ENCODE results near the gene A4GNT.

The A4GNT gene

GRCh38 chr3:138136201-138136600, 4.0 kb upstream of the A4GNT start:
- Histone ChIP-seq H3K27me3 (ENCODE audit: insufficient read depth, low read length, poor library complexity, severe bottlenecking) (no peaks in the 10 kb centered on the region), H3K4me2 (ENCODE audit: low read depth, low read length, poor library complexity, severe bottlenecking) (no peak overlapping the region)

GRCh38 chr3:138135833-138136194, 3.6 kb upstream of the A4GNT start:
- no peak overlapping the region for H3K9ac ChIP-seq (ENCODE audit: low read depth, low read length, poor library complexity, severe bottlenecking)
- TF ChIP-seq EZH2phosphoT487 (IDR thresholded peaks at IDR 0.05; ENCODE audit: borderline replicate concordance): no peak
- TF ChIP-seq CTCF (conservative IDR thresholded peaks at IDR 0.05; ENCODE audit: low read length): no peak

More at GRCh38 chr3:138136201-138136600, 4.0 kb upstream of the A4GNT start:
- Histone ChIP-seq H3K36me3 (ENCODE audit: insufficient read depth, low read length) (no peaks in the 10 kb centered on the region), H3K9ac (ENCODE audit: low read depth, low read length, poor library complexity, severe bottlenecking) (no peak overlapping the region), H4K20me1 (ENCODE audit: insufficient read depth, low read length, poor library complexity, severe bottlenecking) (no peaks in the 10 kb centered on the region), H3K9me2 (replicated peaks; ENCODE audit: low read depth, low read length) (no peaks in the 10 kb centered on the region), H3K4me3 (ENCODE audit: low read length, poor library complexity, severe bottlenecking) (no peak overlapping the region), H3F3A (ENCODE audit: low read depth) (no peaks in the 10 kb centered on the region), H2AFZ (ENCODE audit: low read length) (peak overlapping the region; percentile 59), H3K79me2 (ENCODE audit: insufficient read depth, low read length) (no peaks in the 10 kb centered on the region), H3K4me1 (ENCODE audit: insufficient read depth, low read length, poor library complexity, severe bottlenecking) (peaks cover 16% of the 10 kb centered on the region), H3K9me3 (ENCODE audit: insufficient read depth, low read depth, low read length) (no peaks in the 10 kb centered on the region)
- TF ChIP-seq CTCF (conservative IDR thresholded peaks at IDR 0.05; ENCODE audit: low read length) (no peak), EZH2phosphoT487 (IDR thresholded peaks at IDR 0.05; ENCODE audit: borderline replicate concordance) (no peak)

GRCh38 chr3:138135146-138135832, 3.1 kb upstream of the A4GNT start:
- no peaks in the 10 kb centered on the region for H4K20me1 ChIP-seq (ENCODE audit: insufficient read depth, low read length, poor library complexity, severe bottlenecking)
- H3F3A ChIP-seq (ENCODE audit: low read depth): no peaks in the 10 kb centered on the region
- no peak overlapping the region for H3K9ac ChIP-seq (ENCODE audit: low read depth, low read length, poor library complexity, severe bottlenecking)
- no peak overlapping the region for H2AFZ ChIP-seq (ENCODE audit: low read length)
- H3K9me2 ChIP-seq (replicated peaks; ENCODE audit: low read depth, low read length): no peaks in the 10 kb centered on the region
- no peak for TF ChIP-seq EZH2phosphoT487 (IDR thresholded peaks at IDR 0.05; ENCODE audit: borderline replicate concordance)
- TF ChIP-seq CTCF (conservative IDR thresholded peaks at IDR 0.05; ENCODE audit: low read length): no peak
- H3K9me3 ChIP-seq (ENCODE audit: insufficient read depth, low read depth, low read length): no peaks in the 10 kb centered on the region
- H3K27me3 ChIP-seq (ENCODE audit: insufficient read depth, low read length, poor library complexity, severe bottlenecking): no peaks in the 10 kb centered on the region
- peaks cover 7% of the 10 kb centered on the region for H3K4me1 ChIP-seq (ENCODE audit: insufficient read depth, low read length, poor library complexity, severe bottlenecking)
- H3K4me3 ChIP-seq (ENCODE audit: low read length, poor library complexity, severe bottlenecking): no peak overlapping the region
- H3K79me2 ChIP-seq (ENCODE audit: insufficient read depth, low read length): no peaks in the 10 kb centered on the region
- no peaks in the 10 kb centered on the region for H3K36me3 ChIP-seq (ENCODE audit: insufficient read depth, low read length)
- no peak overlapping the region for H3K4me2 ChIP-seq (ENCODE audit: low read depth, low read length, poor library complexity, severe bottlenecking)

More at GRCh38 chr3:138135833-138136194, 3.6 kb upstream of the A4GNT start:
- Histone ChIP-seq H3K4me1 (ENCODE audit: insufficient read depth, low read length, poor library complexity, severe bottlenecking) (peaks cover 12% of the 10 kb centered on the region), H3K4me2 (ENCODE audit: low read depth, low read length, poor library complexity, severe bottlenecking) (no peak overlapping the region), H4K20me1 (ENCODE audit: insufficient read depth, low read length, poor library complexity, severe bottlenecking) (no peaks in the 10 kb centered on the region), H2AFZ (ENCODE audit: low read length) (no peak overlapping the region), H3K9me3 (ENCODE audit: insufficient read depth, low read depth, low read length) (no peaks in the 10 kb centered on the region), H3F3A (ENCODE audit: low read depth) (no peaks in the 10 kb centered on the region), H3K79me2 (ENCODE audit: insufficient read depth, low read length) (no peaks in the 10 kb centered on the region), H3K27me3 (ENCODE audit: insufficient read depth, low read length, poor library complexity, severe bottlenecking) (no peaks in the 10 kb centered on the region), H3K36me3 (ENCODE audit: insufficient read depth, low read length) (no peaks in the 10 kb centered on the region), H3K9me2 (replicated peaks; ENCODE audit: low read depth, low read length) (no peaks in the 10 kb centered on the region), H3K4me3 (ENCODE audit: low read length, poor library complexity, severe bottlenecking) (no peak overlapping the region)

Measured in Loucy (cell line).